Keratinocyte (primary cell): ENCODE results near the gene FPR1.

Experiments used
- CTCF ChIP-seq, 3 experiments: IDR thresholded peaks in 1 of 3; conservative IDR thresholded peaks in 1 of 3; optimal IDR thresholded peaks in 1 of 3; 2 replicates in 2 of 3; 3 replicates in 1 of 3; pipeline versions ENCODE3 to v1.5.1; 2011; ENCODE audit warnings: low read length in 3 of 3, mild to moderate bottlenecking in 3 of 3, moderate library complexity in 2 of 3, control low read depth in 1 of 3, inconsistent platforms in 1 of 3; ENCODE audit not compliant: insufficient read depth in 2 of 3; ENCODE audit errors: extremely low read depth in 1 of 3
- EZH2 ChIP-seq: IDR thresholded peaks from one replicate; pipeline ENCODE4 v1.6.1; 2012; ENCODE audit warnings: inconsistent platforms, mild to moderate bottlenecking, low read length, moderate library complexity

GRCh38 chr19:51777570-51778462 is 26.1 kb upstream of the FPR1 start:
- TF ChIP-seq CTCF (optimal IDR thresholded peaks at IDR 0.05 in 1 of 3, IDR thresholded peaks at IDR 0.05 in 1 of 3, conservative IDR thresholded peaks at IDR 0.05 in 1 of 3; ENCODE audit: extremely low read depth in 1 of 3, insufficient read depth in 2 of 3, low read length in 3 of 3) (peak; percentile 73 to 82 (median 81)), EZH2 (no peak)
